ENCODE measurements around the gene ERN1.

The ERN1 gene

GRCh38 chr17:64032081-64032480 lies 97.9 kb downstream of the ERN1 start:
- Histone ChIP-seq H4K8ac (ENCODE audit: low read depth, low read length) (no peak overlapping the region), H3K36me3 (replicated peaks in 1 of 2; ENCODE audit: control insufficient read depth in 2 of 2, insufficient read depth in 2 of 2, low read length in 2 of 2) (no peaks in the 10 kb centered on the region), H3K4me3 (ENCODE audit: low read length in 2 of 2) (no peak overlapping the region), H3K14ac (ENCODE audit: low read length) (no peak overlapping the region), H2AFZ (ENCODE audit: low read length) (no peak overlapping the region), H3K23ac (ENCODE audit: low read depth, low read length, poor library complexity) (no peak overlapping the region), H3K79me1 (ENCODE audit: low read depth, low read length) (no peaks in the 10 kb centered on the region), H2BK12ac (ENCODE audit: low read length) (no peak overlapping the region), H3K9me3 (replicated peaks in 1 of 2; ENCODE audit: control insufficient read depth in 2 of 2, insufficient read depth in 1 of 2, low read depth in 1 of 2, low read length in 2 of 2) (no peaks in the 10 kb centered on the region), H2AK5ac (ENCODE audit: low read depth, low read length) (no peak overlapping the region), H3K27ac (replicated peaks; ENCODE audit: low read length) (no peak overlapping the region), H3K4ac (ENCODE audit: low read length) (no peak overlapping the region), H2BK120ac (ENCODE audit: low read depth, low read length) (no peak overlapping the region), H4K91ac (ENCODE audit: low read depth, low read length, poor library complexity) (no peak overlapping the region), H3K4me2 (ENCODE audit: insufficient read depth, low read length, poor library complexity, severe bottlenecking) (no peak overlapping the region), H2BK5ac (ENCODE audit: low read length) (no peak overlapping the region), H3K9ac (ENCODE audit: low read depth, low read length, poor library complexity) (no peak overlapping the region), H3K18ac (ENCODE audit: low read length) (no peak overlapping the region), H3K27me3 (ENCODE audit: control insufficient read depth in 3 of 3, insufficient read depth in 3 of 3, low read depth in 1 of 3, low read length in 3 of 3) (no peaks in the 10 kb centered on the region), H2BK15ac (ENCODE audit: low read length) (no peak overlapping the region), H3K4me1 (ENCODE audit: control insufficient read depth in 2 of 2, insufficient read depth in 1 of 2, low read depth in 1 of 2, low read length in 2 of 2) (peaks cover 0 to 3% of the 10 kb centered on the region in 2 donors)
- DNase-seq (ENCODE audit: low spot score), result no peak
- WGBS, 2 donors (ENCODE audit: extremely low coverage in 2 of 2, insufficient read length in 2 of 2, insufficient replicate concordance in 1 of 2), result no CpG with 5 or more reads among the region's 4 CpGs

GRCh38 chr17:64028874-64029464 lies 101.0 kb downstream of the ERN1 start:
- peak; percentile 38 for DNase-seq (ENCODE audit: low spot score)
- H3K36me3 ChIP-seq (replicated peaks in 1 of 2; ENCODE audit: control insufficient read depth in 2 of 2, insufficient read depth in 2 of 2, low read length in 2 of 2), result no peaks in the 10 kb centered on the region
- H3K4me2 ChIP-seq (ENCODE audit: insufficient read depth, low read length, poor library complexity, severe bottlenecking), result no peak overlapping the region
- H2BK12ac ChIP-seq (ENCODE audit: low read length), result no peak overlapping the region
- no peak overlapping the region for H2BK5ac ChIP-seq (ENCODE audit: low read length)
- H3K27me3 ChIP-seq (ENCODE audit: control insufficient read depth in 3 of 3, insufficient read depth in 3 of 3, low read depth in 1 of 3, low read length in 3 of 3), result no peaks in the 10 kb centered on the region
- H2AK5ac ChIP-seq (ENCODE audit: low read depth, low read length), result no peak overlapping the region
- H3K18ac ChIP-seq (ENCODE audit: low read length), result no peak overlapping the region
- no peak overlapping the region for H3K14ac ChIP-seq (ENCODE audit: low read length)
- H3K4ac ChIP-seq (ENCODE audit: low read length), result no peak overlapping the region
- H3K27ac ChIP-seq (replicated peaks; ENCODE audit: low read length), result no peak overlapping the region
- no peak overlapping the region for H2BK120ac ChIP-seq (ENCODE audit: low read depth, low read length)
- no peaks in the 10 kb centered on the region for H3K79me1 ChIP-seq (ENCODE audit: low read depth, low read length)
- no peaks in the 10 kb centered on the region for H3K9me3 ChIP-seq (replicated peaks in 1 of 2; ENCODE audit: control insufficient read depth in 2 of 2, insufficient read depth in 1 of 2, low read depth in 1 of 2, low read length in 2 of 2)
- no peak overlapping the region for H3K4me3 ChIP-seq (ENCODE audit: low read length in 2 of 2)
- no peak overlapping the region for H4K91ac ChIP-seq (ENCODE audit: low read depth, low read length, poor library complexity)
- no CpG with 5 or more reads among the region's 3 CpGs for WGBS, 2 donors (ENCODE audit: extremely low coverage in 2 of 2, insufficient read length in 2 of 2, insufficient replicate concordance in 1 of 2)
- H2BK15ac ChIP-seq (ENCODE audit: low read length), result no peak overlapping the region
- no peak overlapping the region for H2AFZ ChIP-seq (ENCODE audit: low read length)
- no peak overlapping the region for H4K8ac ChIP-seq (ENCODE audit: low read depth, low read length)
- no peaks in the 10 kb centered on the region for H3K4me1 ChIP-seq (ENCODE audit: control insufficient read depth in 2 of 2, insufficient read depth in 1 of 2, low read depth in 1 of 2, low read length in 2 of 2)
- no peak overlapping the region for H3K9ac ChIP-seq (ENCODE audit: low read depth, low read length, poor library complexity)
- no peak overlapping the region for H3K23ac ChIP-seq (ENCODE audit: low read depth, low read length, poor library complexity)

- Histone ChIP-seq H3K23ac (ENCODE audit: low read depth, low read length, poor library complexity) (no peak overlapping the region), H2AFZ (ENCODE audit: low read length) (peak overlapping the region; percentile 50), H2BK12ac (ENCODE audit: low read length) (no peak overlapping the region), H2BK15ac (ENCODE audit: low read length) (no peak overlapping the region), H3K79me1 (ENCODE audit: low read depth, low read length) (no peaks in the 10 kb centered on the region), H2BK5ac (ENCODE audit: low read length) (no peak overlapping the region), H3K4ac (ENCODE audit: low read length) (no peak overlapping the region), H4K8ac (ENCODE audit: low read depth, low read length) (no peak overlapping the region), H4K91ac (ENCODE audit: low read depth, low read length, poor library complexity) (no peak overlapping the region), H3K36me3 (replicated peaks in 1 of 2; ENCODE audit: control insufficient read depth in 2 of 2, insufficient read depth in 2 of 2, low read length in 2 of 2) (no peaks in the 10 kb centered on the region), H3K9me3 (replicated peaks in 1 of 2; ENCODE audit: control insufficient read depth in 2 of 2, insufficient read depth in 1 of 2, low read depth in 1 of 2, low read length in 2 of 2) (no peaks in the 10 kb centered on the region), H3K9ac (ENCODE audit: low read depth, low read length, poor library complexity) (no peak overlapping the region), H2BK120ac (ENCODE audit: low read depth, low read length) (no peak overlapping the region), H3K18ac (ENCODE audit: low read length) (no peak overlapping the region), H3K4me1 (ENCODE audit: control insufficient read depth in 2 of 2, insufficient read depth in 1 of 2, low read depth in 1 of 2, low read length in 2 of 2) (no peaks in the 10 kb centered on the region), H2AK5ac (ENCODE audit: low read depth, low read length) (no peak overlapping the region), H3K14ac (ENCODE audit: low read length) (no peak overlapping the region), H3K4me3 (ENCODE audit: low read length in 2 of 2) (no peak overlapping the region), H3K27me3 (ENCODE audit: control insufficient read depth in 3 of 3, insufficient read depth in 3 of 3, low read depth in 1 of 3, low read length in 3 of 3) (no peaks in the 10 kb centered on the region), H3K27ac (replicated peaks; ENCODE audit: low read length) (no peak overlapping the region), H3K4me2 (ENCODE audit: insufficient read depth, low read length, poor library complexity, severe bottlenecking) (no peak overlapping the region)
- peak; percentile 59 for DNase-seq (ENCODE audit: low spot score)
- no CpG with 5 or more reads among the region's 21 CpGs for WGBS, 2 donors (ENCODE audit: extremely low coverage in 2 of 2, insufficient read length in 2 of 2, insufficient replicate concordance in 1 of 2)
Observed at GRCh38 chr17:64025732-64026294, 104.1 kb downstream of the ERN1 start.

- WGBS, 2 donors (ENCODE audit: extremely low coverage in 2 of 2, insufficient read length in 2 of 2, insufficient replicate concordance in 1 of 2), result no CpG with 5 or more reads among the region's 19 CpGs
Observed at GRCh38 chr17:64024781-64025731, 104.9 kb downstream of the ERN1 start.

More at GRCh38 chr17:64024781-64025731, 104.9 kb downstream of the ERN1 start:
- H3K4ac ChIP-seq (ENCODE audit: low read length), result no peak overlapping the region
- no peak overlapping the region for H2AFZ ChIP-seq (ENCODE audit: low read length)
- H3K36me3 ChIP-seq (replicated peaks in 1 of 2; ENCODE audit: control insufficient read depth in 2 of 2, insufficient read depth in 2 of 2, low read length in 2 of 2), result no peaks in the 10 kb centered on the region
- H3K4me3 ChIP-seq (ENCODE audit: low read length in 2 of 2), result no peak overlapping the region
- H3K4me2 ChIP-seq (ENCODE audit: insufficient read depth, low read length, poor library complexity, severe bottlenecking), result no peak overlapping the region
- no peak overlapping the region for H2BK5ac ChIP-seq (ENCODE audit: low read length)
- no peaks in the 10 kb centered on the region for H3K9me3 ChIP-seq (replicated peaks in 1 of 2; ENCODE audit: control insufficient read depth in 2 of 2, insufficient read depth in 1 of 2, low read depth in 1 of 2, low read length in 2 of 2)
- no peak for DNase-seq (ENCODE audit: low spot score)
- H3K79me1 ChIP-seq (ENCODE audit: low read depth, low read length), result no peaks in the 10 kb centered on the region
- no peak overlapping the region for H2BK12ac ChIP-seq (ENCODE audit: low read length)
- no peaks in the 10 kb centered on the region for H3K27me3 ChIP-seq (ENCODE audit: control insufficient read depth in 3 of 3, insufficient read depth in 3 of 3, low read depth in 1 of 3, low read length in 3 of 3)
- H2BK15ac ChIP-seq (ENCODE audit: low read length), result no peak overlapping the region
- no peak overlapping the region for H4K91ac ChIP-seq (ENCODE audit: low read depth, low read length, poor library complexity)
- H3K23ac ChIP-seq (ENCODE audit: low read depth, low read length, poor library complexity), result no peak overlapping the region
- H3K27ac ChIP-seq (replicated peaks; ENCODE audit: low read length), result no peak overlapping the region
- no peak overlapping the region for H3K18ac ChIP-seq (ENCODE audit: low read length)
- no peak overlapping the region for H3K14ac ChIP-seq (ENCODE audit: low read length)
- no peak overlapping the region for H2AK5ac ChIP-seq (ENCODE audit: low read depth, low read length)
- H3K4me1 ChIP-seq (ENCODE audit: control insufficient read depth in 2 of 2, insufficient read depth in 1 of 2, low read depth in 1 of 2, low read length in 2 of 2), result no peaks in the 10 kb centered on the region
- no peak overlapping the region for H2BK120ac ChIP-seq (ENCODE audit: low read depth, low read length)
- H4K8ac ChIP-seq (ENCODE audit: low read depth, low read length), result no peak overlapping the region
- H3K9ac ChIP-seq (ENCODE audit: low read depth, low read length, poor library complexity), result no peak overlapping the region
